G401.6 (cell line): ENCODE results near the gene TAPT1.
A peak's percentile ranks its signal among the peaks of the same experiment; 100 is the strongest.

Source experiments
- FAIRE-seq: peaks from 2 replicates; lab custom pipeline; 2012; peaks lifted over from hg19 to GRCh38; lab: Jason Lieb, UNC

Gene TAPT1

GRCh38 chr4:16248605-16249004, 22.3 kb upstream of the TAPT1 start:
- FAIRE-seq = no peak

DNA sequence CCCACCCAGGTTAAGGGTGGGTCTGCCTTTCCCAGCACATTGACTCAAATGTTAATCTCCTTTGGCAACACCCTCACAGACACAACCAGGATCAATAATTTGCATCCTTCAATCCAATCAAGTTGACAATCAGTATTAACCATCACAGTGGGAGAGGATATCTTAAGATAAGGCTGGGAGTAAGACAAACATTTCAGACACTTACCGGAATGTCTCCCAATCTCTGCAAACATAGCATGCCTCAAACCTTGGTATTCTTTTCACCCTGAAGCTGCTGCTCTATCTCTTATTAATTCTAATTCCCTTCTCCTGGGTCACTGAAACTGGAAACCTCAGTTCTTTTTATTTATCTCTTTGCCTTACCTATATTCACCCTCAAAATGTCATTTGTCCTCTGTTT, 19.0 kb upstream of the TAPT1 start:
- FAIRE-seq = no peak

GRCh38 chr4:16243285-16243684, 17.0 kb upstream of the TAPT1 start:
- FAIRE-seq = no peak

- no peak for FAIRE-seq
Measured at GRCh38 chr4:16240300-16240699, 14.0 kb upstream of the TAPT1 start.

DNA sequence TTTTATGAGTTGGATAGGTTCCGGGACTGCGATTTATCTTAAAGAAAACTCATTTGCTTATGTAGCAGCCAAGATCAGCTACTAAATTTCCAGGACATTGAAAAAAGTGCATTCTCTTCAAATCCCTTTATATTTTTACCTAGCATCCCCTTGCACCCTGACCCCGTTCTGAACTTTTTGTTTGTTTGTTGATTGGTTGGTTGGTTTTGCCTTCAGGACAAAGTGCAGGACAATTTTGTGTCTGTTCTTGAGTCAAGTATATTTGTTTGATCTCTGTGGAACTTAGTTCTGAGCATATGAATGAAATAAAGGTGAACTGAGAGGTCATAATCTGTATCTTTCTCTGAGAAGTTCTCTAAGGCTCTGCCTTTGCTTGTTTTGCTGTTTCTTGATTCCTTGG, 12.8 kb upstream of the TAPT1 start:
- FAIRE-seq = no peak

GRCh38 chr4:16238327-16238726, 12.1 kb upstream of the TAPT1 start:
- no peak for FAIRE-seq

- no peak for FAIRE-seq
Measured at GRCh38 chr4:16237715-16238114, 11.4 kb upstream of the TAPT1 start.

DNA sequence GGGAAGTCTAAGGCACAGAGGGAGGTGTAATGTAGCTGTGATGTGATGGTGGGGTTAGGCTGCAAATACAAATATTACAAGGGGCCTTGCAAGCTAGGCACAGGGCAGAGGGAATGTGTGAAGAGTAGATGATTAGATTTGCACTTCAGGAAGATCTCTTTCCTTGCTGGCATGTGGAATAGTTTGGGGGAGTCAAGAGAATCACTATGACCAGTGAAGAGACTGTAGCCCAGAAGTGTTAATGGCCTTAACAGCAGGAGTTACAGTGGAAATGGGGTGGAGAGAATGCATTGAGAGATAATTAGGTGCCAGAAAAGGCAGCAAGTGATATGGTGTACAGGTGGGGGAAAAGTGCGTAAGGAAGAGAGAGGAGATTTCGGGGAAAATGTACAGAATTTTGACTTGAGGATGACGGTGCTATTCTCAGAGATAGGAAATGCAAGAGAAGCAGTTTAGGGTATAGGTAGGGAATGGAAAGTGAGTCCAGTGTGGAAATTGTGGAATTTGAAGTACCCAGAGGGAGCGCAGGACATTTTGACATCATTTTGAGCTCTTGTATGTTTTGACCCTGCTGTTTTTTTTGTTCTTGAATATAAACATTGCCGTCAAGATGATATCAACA, 10.2 kb upstream of the TAPT1 start:
- no peak for FAIRE-seq

DNA sequence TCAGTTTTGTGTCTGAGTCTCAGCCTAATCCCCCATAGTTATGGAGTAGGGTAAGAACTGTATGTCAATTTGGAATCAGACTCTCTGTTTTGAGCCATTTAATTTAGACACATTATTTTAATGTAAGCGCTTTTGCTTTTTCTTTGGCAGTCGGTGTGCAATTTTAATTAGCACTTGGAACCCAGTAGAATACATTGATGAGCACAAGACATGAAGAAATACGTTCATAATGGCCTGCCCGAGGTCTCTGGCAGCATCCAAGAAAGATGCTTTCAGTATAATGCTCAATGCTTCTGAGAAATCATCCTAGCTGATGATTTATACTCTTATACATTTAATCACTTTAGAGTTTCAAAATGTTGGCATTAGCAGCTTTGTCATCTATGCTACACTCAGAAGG, 8.9 kb upstream of the TAPT1 start:
- FAIRE-seq = no peak

DNA sequence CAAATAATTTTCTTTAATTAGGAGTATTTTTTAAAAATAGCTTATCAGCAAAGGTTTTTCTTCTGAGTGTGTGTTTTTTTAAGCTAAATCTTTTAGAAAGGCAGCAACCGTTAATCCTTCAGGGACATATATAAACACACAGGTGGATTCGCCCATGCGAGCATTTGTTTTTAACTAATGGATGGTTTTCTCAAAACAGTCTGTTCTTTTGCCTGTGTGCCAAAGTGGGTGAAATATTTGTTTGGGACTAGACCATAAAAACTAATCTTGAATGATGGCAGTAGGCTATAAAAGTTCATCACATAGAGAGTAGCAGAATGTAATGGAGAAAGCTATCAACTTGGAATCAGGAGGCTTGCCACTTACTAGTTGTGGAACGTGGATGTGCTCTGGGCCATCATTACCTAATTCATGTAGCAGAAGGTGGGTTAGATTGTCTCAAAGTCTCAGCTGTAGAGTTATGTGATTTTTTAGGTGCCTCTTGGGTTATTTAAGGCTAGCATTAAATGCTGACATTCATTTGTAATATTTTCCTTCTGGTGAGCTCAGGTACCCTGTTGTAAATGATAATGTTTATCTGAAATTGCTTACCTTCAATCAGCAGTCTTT, 7.4 kb upstream of the TAPT1 start:
- no peak for FAIRE-seq

DNA sequence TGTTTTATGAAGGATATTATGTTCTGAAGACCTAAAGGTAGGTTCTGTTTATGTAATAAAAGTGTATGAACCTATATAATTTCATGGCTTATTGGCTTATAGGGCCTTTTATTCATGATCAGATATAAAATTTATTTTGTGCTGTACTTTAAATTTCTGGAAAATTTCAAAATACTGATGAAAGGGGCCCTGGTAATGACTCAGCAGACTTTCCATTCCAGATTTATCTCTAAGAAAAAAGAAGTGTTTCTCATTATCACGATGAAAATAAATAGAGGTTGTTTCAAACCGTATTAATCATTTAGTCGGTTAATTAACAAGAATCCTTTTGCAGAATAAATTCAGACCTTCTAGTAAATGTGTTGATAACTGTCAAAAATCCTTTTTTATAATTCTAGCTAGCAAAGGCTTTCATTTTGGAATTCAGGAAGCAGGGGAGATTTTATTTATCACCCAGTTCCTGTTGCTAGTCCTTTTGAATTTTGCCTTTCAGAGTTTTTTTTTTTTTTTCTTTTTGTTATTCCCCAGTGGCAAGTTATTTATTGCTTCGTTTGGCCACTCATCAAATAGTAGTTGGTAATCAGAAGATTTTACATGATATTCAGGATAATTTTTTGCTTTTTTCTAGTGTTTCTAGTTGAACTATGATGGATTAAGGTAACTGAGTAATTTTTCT, 5.4 kb upstream of the TAPT1 start:
- no peak for FAIRE-seq

DNA sequence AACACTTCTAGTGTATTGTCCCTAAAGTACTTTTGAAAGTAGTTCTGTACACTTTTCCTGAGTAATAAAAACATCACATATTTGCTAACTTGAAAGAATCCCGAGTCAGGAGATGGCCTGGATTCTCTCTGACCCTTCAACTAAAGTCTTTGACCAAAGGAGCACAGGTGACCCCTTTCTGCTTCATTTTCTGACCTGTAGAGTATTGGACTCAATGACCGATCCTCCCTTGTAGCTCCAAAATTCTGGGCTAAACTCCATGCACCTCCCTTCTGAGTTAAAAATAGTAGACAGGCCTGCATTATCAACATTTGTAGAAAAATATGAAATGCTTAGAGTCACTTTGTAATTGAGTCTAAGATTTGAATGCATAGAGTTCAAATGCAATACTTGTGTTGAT, 4.0 kb upstream of the TAPT1 start:
- no peak for FAIRE-seq

- no peak for FAIRE-seq
Measured at GRCh38 chr4:16229604-16230003, 3.3 kb upstream of the TAPT1 start.

DNA sequence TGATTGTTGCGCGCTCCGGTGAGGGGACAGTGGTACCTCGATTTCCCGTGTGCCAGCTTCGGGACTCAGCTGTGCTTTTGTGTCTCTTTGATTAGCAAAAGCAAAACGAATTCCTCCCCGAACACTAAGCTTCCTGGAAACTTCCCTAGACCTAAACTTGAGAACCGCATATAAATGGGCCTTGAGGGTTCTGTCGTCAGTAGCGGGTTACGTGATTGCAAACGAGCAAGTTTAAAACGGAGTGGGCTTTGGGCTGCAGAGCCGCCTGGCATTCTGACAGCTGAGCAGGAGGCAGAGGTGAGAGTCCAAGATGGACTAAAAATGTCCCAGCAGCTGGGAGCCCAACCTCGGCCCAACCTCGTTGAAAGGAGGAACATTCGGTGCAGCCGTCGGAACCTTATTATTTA, 1.2 kb upstream of the TAPT1 start:
- no peak for FAIRE-seq

DNA sequence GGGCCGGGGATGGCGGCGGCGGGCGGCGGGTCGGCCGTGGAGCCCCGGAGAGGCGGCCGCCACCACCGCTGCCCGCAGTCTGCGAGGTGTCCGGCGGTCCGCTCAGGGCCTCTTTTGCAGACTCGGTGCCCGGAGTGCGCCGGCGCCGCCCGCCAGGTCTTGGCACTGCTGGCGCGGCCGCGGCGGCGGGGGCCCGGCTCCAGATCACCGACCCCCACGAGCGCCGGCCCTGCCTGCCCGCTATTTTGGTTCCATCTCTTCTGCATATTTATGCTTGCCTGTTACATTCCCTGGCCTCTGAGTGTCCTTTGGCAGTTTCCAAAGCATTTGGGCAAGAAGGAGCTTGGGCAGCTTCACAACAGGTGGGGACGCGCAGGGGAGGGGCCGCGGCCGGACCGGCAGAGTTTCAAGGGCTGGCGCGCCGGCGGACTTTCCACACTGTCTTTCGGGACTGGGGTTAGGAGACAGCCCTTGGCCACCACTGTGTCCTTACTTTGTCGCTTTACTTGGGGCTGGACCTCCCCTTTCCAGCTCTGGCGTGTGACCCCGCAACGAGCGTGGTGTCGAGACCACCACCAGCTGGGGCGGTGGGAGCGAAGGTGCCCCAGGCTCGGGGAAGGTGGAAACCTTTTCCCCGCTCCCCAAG, 668 bp upstream of the TAPT1 start:
- FAIRE-seq = no peak

DNA sequence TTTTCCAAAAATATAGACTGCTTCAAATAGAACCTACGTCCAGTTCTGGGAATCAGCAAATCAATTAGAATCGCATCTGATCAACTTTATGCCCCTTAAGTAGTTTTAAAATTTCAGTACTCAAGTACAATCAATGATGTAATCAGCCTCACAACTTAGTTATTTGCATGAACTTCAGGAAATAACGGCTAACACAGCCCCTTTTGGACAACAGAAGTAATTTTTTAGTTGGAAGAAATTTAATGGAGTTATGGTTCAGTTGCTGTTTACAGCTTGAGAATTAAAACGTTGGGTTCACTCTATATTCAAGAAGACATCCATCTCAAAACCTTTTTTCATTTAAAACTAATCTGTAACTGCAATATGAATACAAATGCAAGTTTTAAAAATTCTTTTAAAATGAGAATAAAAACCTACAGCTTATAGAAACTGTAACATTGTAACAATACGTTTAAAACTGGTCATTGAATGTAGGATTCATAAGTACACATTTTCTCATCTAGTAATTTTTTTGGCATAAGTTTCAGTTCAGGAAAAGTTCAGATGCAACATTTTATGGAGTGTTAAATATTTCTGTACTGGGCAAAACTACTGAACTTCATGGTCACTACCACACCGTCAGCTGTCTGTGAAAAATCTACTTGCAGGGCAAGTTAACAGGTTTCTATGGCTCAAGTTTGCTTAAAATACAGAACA, 956 bp downstream of the TAPT1 start:
- peak; percentile 47 for FAIRE-seq

DNA sequence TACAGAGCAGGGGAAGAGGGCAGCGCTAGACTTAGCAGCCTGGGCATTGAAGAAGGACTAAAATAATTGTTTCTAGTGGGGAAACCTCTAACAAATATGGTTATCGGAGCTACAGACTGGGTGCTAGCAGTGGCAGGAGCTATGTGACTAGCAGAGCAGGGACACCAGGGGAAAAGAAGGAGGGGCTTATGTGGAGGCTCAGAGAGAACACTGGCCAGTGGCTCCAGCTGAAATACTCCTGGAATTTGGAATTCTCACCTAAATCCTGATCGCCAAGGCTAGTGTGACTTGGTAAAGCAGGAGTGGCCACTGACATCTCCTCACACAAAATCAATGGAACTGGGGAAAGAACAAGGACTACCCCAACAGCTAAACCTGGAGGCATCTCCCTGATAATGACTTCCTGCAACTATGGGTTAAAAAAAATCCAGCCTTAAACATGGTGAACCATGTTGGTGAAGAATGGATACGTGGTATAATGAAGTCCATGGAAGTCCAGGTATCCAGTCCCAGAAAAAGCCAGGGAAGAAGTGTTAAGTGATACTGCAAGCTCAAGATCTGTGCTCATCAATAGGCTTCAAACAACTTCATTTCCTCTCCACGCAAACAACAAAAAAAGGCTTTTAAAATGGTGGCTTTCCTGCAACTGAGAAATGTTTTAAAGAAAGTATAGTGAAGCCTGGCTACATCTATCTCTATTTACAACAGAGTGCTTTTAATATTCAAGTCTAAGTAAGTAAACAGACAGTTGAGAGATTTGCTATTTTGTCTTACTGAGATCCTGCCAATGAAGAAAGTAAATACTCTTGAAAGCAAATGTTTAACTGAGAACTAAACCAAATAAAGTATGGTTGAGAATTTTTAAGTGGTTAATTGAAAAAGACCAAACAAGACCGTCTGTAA, 1.8 kb downstream of the TAPT1 start:
- no peak for FAIRE-seq

- no peak for FAIRE-seq
Measured at GRCh38 chr4:16222957-16223527, 3.2 kb downstream of the TAPT1 start.

GRCh38 chr4:16218950-16219349, 7.3 kb downstream of the TAPT1 start:
- no peak for FAIRE-seq

DNA sequence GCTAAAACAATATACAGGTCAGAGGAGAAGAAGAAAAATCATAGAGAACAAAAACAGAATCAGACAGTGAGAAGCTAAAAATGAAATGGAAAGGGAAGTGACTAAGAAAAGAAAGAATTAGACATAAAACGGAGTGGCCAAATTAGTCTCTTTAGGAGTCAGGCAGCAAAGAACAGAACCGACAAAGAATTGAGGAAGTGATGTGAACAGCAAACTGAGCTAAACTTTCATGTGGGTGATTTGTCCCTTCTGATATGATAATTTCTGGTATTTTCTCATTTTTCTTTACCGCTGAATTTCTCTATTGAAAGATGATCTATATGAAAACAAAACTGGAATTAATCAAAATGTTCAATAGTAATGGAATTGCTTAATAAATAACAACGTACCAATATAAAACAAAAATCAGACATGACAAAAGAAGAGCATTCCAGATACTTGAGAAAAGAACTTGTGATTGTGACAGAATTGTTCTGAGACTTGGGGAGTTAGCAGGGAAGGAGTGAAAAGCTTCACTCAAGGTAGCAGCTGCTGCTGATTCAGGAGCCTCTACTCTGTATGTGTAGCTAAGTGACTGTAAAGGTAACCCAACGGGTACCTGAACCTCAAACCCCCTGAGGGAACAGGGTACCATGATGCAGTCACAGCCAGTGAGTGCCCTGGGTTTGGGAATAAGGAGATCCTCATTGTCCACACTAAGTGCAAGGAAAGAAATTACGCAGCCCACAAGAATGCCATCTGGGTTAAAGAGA, 8.8 kb downstream of the TAPT1 start:
- no peak for FAIRE-seq

- FAIRE-seq = no peak
Measured at GRCh38 chr4:16213121-16213520, 13.2 kb downstream of the TAPT1 start.
